ENCODE data around the gene RNASET2.

GRCh38 chr6:166900130-166900708 is 56.1 kb downstream of the RNASET2 start:
- no peak for TF ChIP-seq CTCF (IDR thresholded peaks at IDR 0.05)
- TF ChIP-seq POLR2A (IDR thresholded peaks at IDR 0.05), result no peak

All from adrenal gland (tissue), 5 donors.